ENCODE measurements around the gene CDK18. TPM values are rescaled to one million over a fixed set of nuclear protein-coding genes. Genes with fewer than 3 reads are reported as not detected.
A peak's percentile ranks its signal among the peaks of the same experiment; 100 is the strongest.

The CDK18 gene
- total RNA-seq, 1 donor from 2014 or later: 17.8 TPM

GRCh38 chr1:205505791-205506190, 1.3 kb downstream of the CDK18 start:
- Mint-ChIP-seq H3K36me3 (ENCODE audit: low read depth, unreplicated experiment) (no peaks in the 10 kb centered on the region), H3K9me3 (ENCODE audit: unreplicated experiment) (no peaks in the 10 kb centered on the region), H3K4me3 (ENCODE audit: unreplicated experiment) (peak overlapping the region; percentile 87), H3K27me3 (ENCODE audit: low read depth, unreplicated experiment) (peaks cover 10% of the 10 kb centered on the region), H3K4me1 (ENCODE audit: low read depth, unreplicated experiment) (peaks cover 8% of the 10 kb centered on the region), H3K27ac (ENCODE audit: unreplicated experiment) (peak overlapping the region; percentile 53)
- peaks cover 5% of the 10 kb centered on the region for H3K4me1 ChIP-seq (ENCODE audit: insufficient read depth, low read length)
- H3K27ac ChIP-seq (ENCODE audit: low read depth, low read length): no peak overlapping the region
- H3K27me3 ChIP-seq (ENCODE audit: insufficient read depth, low read length): peaks cover 22% of the 10 kb centered on the region
- TF ChIP-seq EZH2 (IDR thresholded peaks at IDR 0.05; ENCODE audit: insufficient read depth, low read length) (no peak), CTCF (IDR thresholded peaks at IDR 0.05; ENCODE audit: insufficient read depth, low read depth, low read length) (no peak)
- peak overlapping the region; percentile 87 for H3K4me2 ChIP-seq (ENCODE audit: low read length)
- FAIRE-seq (no peak), DNase-seq (ENCODE audit: low read depth) (no peak)
- H3K36me3 ChIP-seq (ENCODE audit: insufficient read depth, low read length): no peaks in the 10 kb centered on the region
- no peaks in the 10 kb centered on the region for H4K20me1 ChIP-seq (ENCODE audit: insufficient read depth, low read length)
- H3K9me3 ChIP-seq (ENCODE audit: insufficient read depth, low read depth, low read length): peaks cover 2% of the 10 kb centered on the region
- no peak overlapping the region for H3K4me3 ChIP-seq (ENCODE audit: insufficient read depth, low read depth, low read length)
- H2AFZ ChIP-seq (ENCODE audit: low read depth, low read length): no peak overlapping the region
- H3K9ac ChIP-seq (ENCODE audit: low read length): no peak overlapping the region
- no peaks in the 10 kb centered on the region for H3K79me2 ChIP-seq (ENCODE audit: insufficient read depth, low read length)

GRCh38 chr1:205506409-205507200, 2.1 kb downstream of the CDK18 start:
- Mint-ChIP-seq H3K4me3 (ENCODE audit: unreplicated experiment) (peak overlapping the region; percentile 40), H3K27ac (ENCODE audit: unreplicated experiment) (no peak overlapping the region), H3K36me3 (ENCODE audit: low read depth, unreplicated experiment) (no peaks in the 10 kb centered on the region), H3K27me3 (ENCODE audit: low read depth, unreplicated experiment) (peaks cover 10% of the 10 kb centered on the region), H3K4me1 (ENCODE audit: low read depth, unreplicated experiment) (peaks cover 8% of the 10 kb centered on the region), H3K9me3 (ENCODE audit: unreplicated experiment) (no peaks in the 10 kb centered on the region)
- H3K27ac ChIP-seq (ENCODE audit: low read depth, low read length): no peak overlapping the region
- DNase-seq (ENCODE audit: low read depth) (no peak), FAIRE-seq (no peak)
- no peak overlapping the region for H3K4me3 ChIP-seq (ENCODE audit: insufficient read depth, low read depth, low read length)
- peaks cover 5% of the 10 kb centered on the region for H3K4me1 ChIP-seq (ENCODE audit: insufficient read depth, low read length)
- H4K20me1 ChIP-seq (ENCODE audit: insufficient read depth, low read length): no peaks in the 10 kb centered on the region
- H3K27me3 ChIP-seq (ENCODE audit: insufficient read depth, low read length): peaks cover 22% of the 10 kb centered on the region
- no peak overlapping the region for H2AFZ ChIP-seq (ENCODE audit: low read depth, low read length)
- H3K79me2 ChIP-seq (ENCODE audit: insufficient read depth, low read length): no peaks in the 10 kb centered on the region
- H3K36me3 ChIP-seq (ENCODE audit: insufficient read depth, low read length): no peaks in the 10 kb centered on the region
- TF ChIP-seq EZH2 (IDR thresholded peaks at IDR 0.05; ENCODE audit: insufficient read depth, low read length): no peak
- no peak for TF ChIP-seq CTCF (IDR thresholded peaks at IDR 0.05; ENCODE audit: insufficient read depth, low read depth, low read length)
- peaks cover 2% of the 10 kb centered on the region for H3K9me3 ChIP-seq (ENCODE audit: insufficient read depth, low read depth, low read length)
- H3K9ac ChIP-seq (ENCODE audit: low read length): no peak overlapping the region
- H3K4me2 ChIP-seq (ENCODE audit: low read length): no peak overlapping the region

GRCh38 chr1:205508227-205508714, 3.8 kb downstream of the CDK18 start:
- Histone ChIP-seq H4K20me1 (ENCODE audit: insufficient read depth, low read length) (no peaks in the 10 kb centered on the region), H2AFZ (ENCODE audit: low read depth, low read length) (no peak overlapping the region), H3K79me2 (ENCODE audit: insufficient read depth, low read length) (no peaks in the 10 kb centered on the region), H3K27ac (ENCODE audit: low read depth, low read length) (no peak overlapping the region), H3K4me3 (ENCODE audit: insufficient read depth, low read depth, low read length) (no peak overlapping the region), H3K27me3 (ENCODE audit: insufficient read depth, low read length) (peaks cover 16% of the 10 kb centered on the region), H3K4me2 (ENCODE audit: low read length) (no peak overlapping the region), H3K36me3 (ENCODE audit: insufficient read depth, low read length) (no peaks in the 10 kb centered on the region), H3K9me3 (ENCODE audit: insufficient read depth, low read depth, low read length) (peaks cover 2% of the 10 kb centered on the region), H3K4me1 (ENCODE audit: insufficient read depth, low read length) (peaks cover 5% of the 10 kb centered on the region), H3K9ac (ENCODE audit: low read length) (no peak overlapping the region)
- Mint-ChIP-seq H3K36me3 (ENCODE audit: low read depth, unreplicated experiment) (no peaks in the 10 kb centered on the region), H3K27me3 (ENCODE audit: low read depth, unreplicated experiment) (peaks cover 3% of the 10 kb centered on the region), H3K27ac (ENCODE audit: unreplicated experiment) (peak overlapping the region; percentile 38), H3K4me1 (ENCODE audit: low read depth, unreplicated experiment) (peaks cover 18% of the 10 kb centered on the region), H3K4me3 (ENCODE audit: unreplicated experiment) (no peak overlapping the region), H3K9me3 (ENCODE audit: unreplicated experiment) (no peaks in the 10 kb centered on the region)
- no peak for DNase-seq (ENCODE audit: low read depth)
- no peak for FAIRE-seq
- TF ChIP-seq CTCF (IDR thresholded peaks at IDR 0.05; ENCODE audit: insufficient read depth, low read depth, low read length) (no peak), EZH2 (IDR thresholded peaks at IDR 0.05; ENCODE audit: insufficient read depth, low read length) (no peak)

All from astrocyte (in vitro differentiated cells and primary cell).